Uterus (tissue), 4 donors: ENCODE results near the gene PTGIS. TPM values are rescaled to one million over a fixed set of nuclear protein-coding genes. Genes with fewer than 3 reads are reported as not detected.
"Not testable (repeated sequence)": the region's sequence is repeated elsewhere in the genome, so short reads cannot be mapped to it uniquely, and the experiment has no call there.

Source experiments
- DNase-seq, 2 donors: peaks; one replicate each; pipeline ENCODE4 v3.0.0-alpha.2; 2019 to 2020
- H3K27ac ChIP-seq, 2 donors: fragments of 200-600 bp; sonication (generic); 1 replicate in 1 of 2; 2 replicates in 1 of 2; pipeline ENCODE4 v1.5.1; 2016 to 2018
- H3K27me3 ChIP-seq, 2 donors: fragments of 200-600 bp; sonication (generic); one replicate each; pipeline ENCODE4 v1.5.1; 2018 to 2019; ENCODE audit warnings: control low read depth in 1 of 2
- H3K36me3 ChIP-seq, 2 donors: fragments of 200-600 bp; sonication (generic); one replicate each; pipeline ENCODE4 v1.5.1; 2019; ENCODE audit warnings: control low read depth in 1 of 2
- H3K4me1 ChIP-seq, 2 donors: fragments of 200-600 bp; sonication (generic); one replicate each; pipeline ENCODE4 v1.5.1; 2018 to 2019; ENCODE audit warnings: control low read depth in 1 of 2
- H3K4me3 ChIP-seq, 2 donors: fragments of 200-600 bp; sonication (generic); 1 replicate in 1 of 2; 2 replicates in 1 of 2; pipeline ENCODE4 v1.5.1; 2018 to 2019; ENCODE audit warnings: mild to moderate bottlenecking in 1 of 2
- H3K9me3 ChIP-seq, 2 donors: fragments of 200-600 bp; sonication (generic); one replicate each; pipeline ENCODE4 v1.5.1; 2019; ENCODE audit warnings: control low read depth in 1 of 2
- POLR2A ChIP-seq, 2 donors: fragments of 450-650 bp; IDR thresholded peaks; one replicate each; pipeline ENCODE4 v1.6.1; 2016; ENCODE audit warnings: antibody characterized with exemption in 2 of 2, mild to moderate bottlenecking in 1 of 2, moderate library complexity in 1 of 2
- intact Hi-C: fragments of 100-400 bp; cut with DNase I; formaldehyde crosslinking; loops from one replicate; pipeline ENCODE4 v1.15.1; 2023; ENCODE audit warnings: low total_unique reads
- total RNA-seq, 4 donors: library from RNA; depleted of rRNA in 3 of 4; stranded (reverse); fragments of >200 nt in 3 of 4; gene quantifications; one replicate each; pipeline versions ENCODE4 v1.1.0 to v1.2.4, GENCODE V29; 2014 to 2023
- TF ChIP-seq, protein P1 (sequence below), 4 experiments: fragments of 200-600 bp in 2 of 4; fragments of 450-650 bp in 2 of 4; sonication (generic) in 2 of 4; IDR thresholded peaks; one replicate each; pipeline ENCODE4 v1.5.1; 2016 to 2019; ENCODE audit warnings: antibody characterized with exemption in 4 of 4, mild to moderate bottlenecking in 2 of 4, moderate library complexity in 1 of 4
- donor health status: DM: yes; HTN: yes; CAD: no.

PTGIS gene
- total RNA-seq, 4 donors from 2014 or later, result 64.7 to 460 (median 140) TPM

DNA sequence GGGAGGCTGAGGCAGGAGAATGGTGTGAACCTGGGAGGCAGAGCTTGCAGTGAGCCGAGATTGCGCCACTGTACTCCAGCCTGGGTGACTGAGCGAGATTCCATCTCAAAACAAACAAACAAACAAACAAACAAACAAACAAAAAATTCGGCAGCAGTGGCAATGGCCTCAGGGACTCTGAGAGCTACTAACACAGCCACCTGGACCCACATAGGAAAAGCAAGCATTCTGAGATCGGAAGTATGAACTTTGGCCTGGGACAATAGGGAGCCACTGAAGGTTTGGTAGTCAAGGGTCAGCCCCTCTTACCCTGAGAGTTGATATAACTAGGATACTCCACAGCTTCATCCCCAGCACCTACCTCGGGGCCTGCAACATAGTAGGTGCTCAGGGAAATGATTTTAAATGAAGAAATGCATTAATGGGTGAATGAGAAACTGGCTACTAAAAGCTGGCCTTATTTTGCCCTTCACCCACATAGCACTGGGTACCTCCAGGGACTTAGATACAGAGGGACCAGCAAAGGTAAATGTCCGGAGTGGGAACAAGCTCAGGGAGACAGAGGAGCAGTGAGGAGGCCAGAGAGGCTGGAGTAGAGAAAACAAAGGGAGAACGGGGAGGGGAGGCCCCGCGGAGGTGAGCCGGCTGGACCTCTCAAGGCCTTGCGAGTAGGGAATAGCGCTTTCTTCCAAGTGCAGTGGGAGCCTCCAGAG, 46.6 kb upstream of the PTGIS start:
- intact Hi-C loops, result loop anchor here (5.0 kb wide), 1 partner anchor 233 kb away; no protein-coding TSS in a partner anchor

DNA sequence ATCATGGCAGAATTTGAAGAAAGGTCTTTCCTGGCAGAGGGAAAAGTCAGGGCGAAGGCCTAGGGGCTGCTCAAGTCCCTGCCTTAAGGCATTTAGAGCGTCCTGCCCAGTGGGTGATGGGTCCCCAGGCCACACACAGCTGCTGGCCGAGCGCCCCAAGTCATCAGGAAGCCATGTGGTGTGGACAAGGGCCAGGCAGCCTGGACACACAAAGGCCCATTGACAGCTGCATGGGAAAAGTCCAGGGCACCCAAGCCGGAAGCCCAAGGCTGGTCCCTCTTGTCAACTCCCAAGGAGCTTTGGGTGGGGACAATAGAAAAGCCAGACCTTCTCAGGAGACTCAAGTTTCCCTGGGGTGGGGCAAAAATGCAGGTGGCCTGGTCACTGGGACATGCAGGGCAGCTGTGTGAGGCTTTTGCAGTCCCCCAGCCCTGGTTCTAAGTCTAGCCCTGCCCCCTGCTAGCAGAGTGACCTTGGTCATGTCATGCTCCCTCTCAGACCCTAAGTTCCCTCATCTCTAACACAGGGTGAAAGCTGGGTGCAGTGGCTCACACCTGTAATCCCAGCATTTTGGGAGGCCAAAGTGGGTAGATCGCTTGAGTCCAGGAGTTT, 44.3 kb upstream of the PTGIS start:
- intact Hi-C loops, result loop anchor here (5.0 kb wide), 1 partner anchor 235 kb away; no protein-coding TSS in a partner anchor
- Histone ChIP-seq H3K27ac (no peak overlapping the region), H3K36me3 (no peaks in the 10 kb centered on the region), H3K27me3 (no peaks in the 10 kb centered on the region), H3K4me3 (no peak overlapping the region), H3K4me1 (peaks cover 0 to 7% of the 10 kb centered on the region in 2 donors), H3K9me3 (no peaks in the 10 kb centered on the region)
- no peak for DNase-seq
- no peak for TF ChIP-seq POLR2A (IDR thresholded peaks at IDR 0.05)

More for the DNA sequence above, 46.6 kb upstream of the PTGIS start:
- TF ChIP-seq, protein P1, sequence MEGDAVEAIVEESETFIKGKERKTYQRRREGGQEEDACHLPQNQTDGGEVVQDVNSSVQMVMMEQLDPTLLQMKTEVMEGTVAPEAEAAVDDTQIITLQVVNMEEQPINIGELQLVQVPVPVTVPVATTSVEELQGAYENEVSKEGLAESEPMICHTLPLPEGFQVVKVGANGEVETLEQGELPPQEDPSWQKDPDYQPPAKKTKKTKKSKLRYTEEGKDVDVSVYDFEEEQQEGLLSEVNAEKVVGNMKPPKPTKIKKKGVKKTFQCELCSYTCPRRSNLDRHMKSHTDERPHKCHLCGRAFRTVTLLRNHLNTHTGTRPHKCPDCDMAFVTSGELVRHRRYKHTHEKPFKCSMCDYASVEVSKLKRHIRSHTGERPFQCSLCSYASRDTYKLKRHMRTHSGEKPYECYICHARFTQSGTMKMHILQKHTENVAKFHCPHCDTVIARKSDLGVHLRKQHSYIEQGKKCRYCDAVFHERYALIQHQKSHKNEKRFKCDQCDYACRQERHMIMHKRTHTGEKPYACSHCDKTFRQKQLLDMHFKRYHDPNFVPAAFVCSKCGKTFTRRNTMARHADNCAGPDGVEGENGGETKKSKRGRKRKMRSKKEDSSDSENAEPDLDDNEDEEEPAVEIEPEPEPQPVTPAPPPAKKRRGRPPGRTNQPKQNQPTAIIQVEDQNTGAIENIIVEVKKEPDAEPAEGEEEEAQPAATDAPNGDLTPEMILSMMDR (IDR thresholded peaks at IDR 0.05), result no peak
- no peak for TF ChIP-seq POLR2A (IDR thresholded peaks at IDR 0.05)
- peaks cover 0 to 7% of the 10 kb centered on the region in 2 donors for H3K4me1 ChIP-seq
- no peaks in the 10 kb centered on the region for H3K27me3 ChIP-seq
- H3K4me3 ChIP-seq, result no peak overlapping the region
- no peaks in the 10 kb centered on the region for H3K36me3 ChIP-seq
- DNase-seq, result no peak
- H3K27ac ChIP-seq, result no peak overlapping the region
- no peaks in the 10 kb centered on the region for H3K9me3 ChIP-seq

DNA sequence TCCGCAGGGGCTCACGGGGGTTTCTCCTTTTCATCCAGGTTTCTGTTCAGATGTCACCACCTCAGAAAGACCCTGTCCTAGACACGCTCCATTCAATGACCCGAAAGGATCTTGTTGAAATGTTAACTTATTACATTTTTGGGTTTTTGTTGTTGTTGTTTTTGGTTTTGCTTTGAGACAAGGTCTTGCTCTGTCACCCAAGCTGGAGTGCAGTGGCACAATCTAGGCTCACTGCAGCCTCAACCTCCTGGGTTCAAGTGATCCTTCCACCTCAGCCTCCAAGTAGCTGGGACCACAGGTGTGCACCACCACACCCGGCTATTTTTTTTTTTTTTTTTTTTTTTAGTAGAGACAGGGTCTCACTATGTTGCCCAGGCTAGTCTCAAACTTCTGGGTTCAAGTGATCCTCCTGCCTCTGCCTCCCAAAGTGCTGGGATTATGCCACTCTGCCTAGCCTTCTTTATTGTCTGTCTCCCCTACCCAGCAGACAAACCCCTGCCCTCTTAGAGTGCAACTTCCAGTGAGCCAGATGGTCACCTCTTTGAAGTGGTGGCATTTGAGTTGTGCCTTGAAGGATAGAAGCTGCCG, 43.7 kb upstream of the PTGIS start:
- not testable (repeated sequence) for H3K36me3 ChIP-seq, H3K4me3 ChIP-seq, H3K27ac ChIP-seq, H3K27me3 ChIP-seq, H3K9me3 ChIP-seq, H3K4me1 ChIP-seq, DNase-seq
- intact Hi-C loops, result loop anchor here (5.0 kb wide), 1 partner anchor 236 kb away; no protein-coding TSS in a partner anchor

DNA sequence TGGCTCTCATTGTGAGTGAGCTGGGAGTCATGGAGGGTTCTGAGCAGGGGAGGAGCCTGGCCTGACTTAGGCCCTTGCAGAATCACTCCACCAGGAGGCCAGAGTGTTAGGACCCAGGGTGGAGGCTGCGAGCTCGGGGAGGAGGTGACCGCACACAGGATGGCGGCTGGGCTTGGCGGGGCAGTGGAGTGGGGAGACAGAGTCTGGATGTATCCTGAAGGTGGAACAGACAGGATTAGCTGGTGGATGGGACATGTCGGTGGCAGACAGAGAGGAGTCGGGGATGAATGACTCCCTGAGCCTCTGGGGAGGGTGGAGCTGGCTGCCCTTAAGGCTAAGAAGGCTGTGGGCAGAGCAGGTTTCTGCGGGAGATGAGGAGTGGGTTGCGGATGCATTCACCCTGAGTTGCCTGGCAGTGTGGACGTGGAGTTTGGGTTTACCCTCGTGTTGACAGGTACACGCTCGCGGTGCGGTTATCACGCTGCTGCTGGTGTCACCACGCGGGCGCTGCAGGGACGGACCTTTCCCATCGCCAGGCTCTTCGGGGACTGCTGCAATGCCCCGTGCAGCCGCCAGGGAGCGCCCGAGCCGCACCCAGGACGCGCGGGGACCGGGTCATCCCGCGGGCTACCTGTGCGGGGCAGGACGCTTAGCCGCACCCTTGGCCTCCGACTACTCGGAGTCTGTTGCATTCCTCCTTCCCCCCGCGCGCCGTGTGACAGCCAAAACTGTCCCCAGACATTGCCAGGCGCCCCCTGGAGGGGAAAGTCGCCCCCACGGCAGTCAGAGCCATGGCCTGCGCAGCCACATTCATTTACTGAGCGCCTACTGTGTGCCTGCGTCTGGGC, 43.0 kb upstream of the PTGIS start:
- H3K27me3 ChIP-seq, result no peaks in the 10 kb centered on the region
- H3K4me1 ChIP-seq, result peaks cover 0 to 7% of the 10 kb centered on the region in 2 donors
- no peaks in the 10 kb centered on the region for H3K9me3 ChIP-seq
- TF ChIP-seq, protein P1 (IDR thresholded peaks at IDR 0.05), result peak; percentile 99 to 100 (median 99)
- peak in 1 of 2 donors; percentile 44 for TF ChIP-seq POLR2A (IDR thresholded peaks at IDR 0.05)
- no peak overlapping the region for H3K4me3 ChIP-seq
- H3K27ac ChIP-seq, result no peak overlapping the region
- no peaks in the 10 kb centered on the region for H3K36me3 ChIP-seq
- intact Hi-C loops, result loop anchor here (5.0 kb wide), 1 partner anchor 236 kb away; no protein-coding TSS in a partner anchor
- DNase-seq, result peak; percentile 65 to 79

DNA sequence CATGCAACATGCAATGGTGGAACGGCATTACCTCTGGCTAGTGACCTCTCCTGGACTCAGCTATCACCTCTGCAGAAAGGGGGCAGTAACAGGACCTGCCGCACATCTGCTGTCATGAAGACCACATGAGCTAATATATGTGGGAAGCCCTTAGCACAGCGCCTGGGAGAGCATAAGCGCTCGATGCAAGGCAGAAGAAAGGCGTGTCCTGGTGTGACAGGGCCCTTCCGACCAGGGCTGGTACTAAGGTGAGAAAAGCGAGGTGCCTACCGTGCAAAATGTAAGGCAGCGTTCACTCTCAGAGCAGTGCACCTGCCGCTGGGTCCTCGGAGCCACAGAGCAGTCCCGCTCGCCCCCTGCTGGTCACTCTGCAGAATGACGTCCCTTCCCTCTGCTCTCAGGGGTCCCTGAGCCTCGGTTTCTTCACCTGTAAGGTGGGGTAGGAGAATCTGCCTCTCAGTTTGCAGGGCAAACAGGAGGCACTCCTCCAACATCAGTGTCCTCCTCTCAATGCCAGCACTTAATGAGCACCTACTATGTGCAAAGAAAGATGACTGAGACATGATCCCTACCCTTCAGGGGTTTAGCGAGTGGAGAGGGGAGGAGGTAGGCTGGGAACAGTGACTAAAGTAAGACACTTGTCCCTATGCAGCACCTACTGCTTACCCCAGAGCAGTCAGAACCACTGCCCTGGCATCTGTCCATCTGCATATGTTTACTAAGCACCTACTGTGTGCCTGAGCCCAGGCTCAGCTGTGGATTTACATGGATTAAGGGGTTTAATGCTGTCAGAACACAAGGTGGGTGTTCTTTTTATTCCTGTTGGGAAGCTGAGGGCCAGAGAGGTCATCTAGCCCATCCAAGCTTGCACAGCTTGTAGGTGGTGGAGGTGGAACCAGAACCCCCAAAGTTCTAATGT, 41.1 kb upstream of the PTGIS start:
- Histone ChIP-seq H3K36me3 (no peaks in the 10 kb centered on the region), H3K27me3 (no peaks in the 10 kb centered on the region), H3K4me1 (peaks cover 0 to 7% of the 10 kb centered on the region in 2 donors), H3K9me3 (no peaks in the 10 kb centered on the region), H3K27ac (no peak overlapping the region), H3K4me3 (no peak overlapping the region)
- intact Hi-C loops, result loop anchor here (5.0 kb wide), 1 partner anchor 67 kb away; no protein-coding TSS in a partner anchor
- TF ChIP-seq, protein P1 (IDR thresholded peaks at IDR 0.05), result peak; percentile 96 to 99 (median 98)
- no peak for TF ChIP-seq POLR2A (IDR thresholded peaks at IDR 0.05)
- DNase-seq, result peak; percentile 68 to 70
